HG03064 (cell line): ENCODE results near the gene TMEM178B.

Experiments
- ATAC-seq: cut with Tn5 transposase; IDR thresholded peaks from one replicate; pipeline ENCODE4 v1.9.1; 2021; ENCODE audit warnings: low read depth; ENCODE audit not compliant: unreplicated experiment

Gene TMEM178B

DNA sequence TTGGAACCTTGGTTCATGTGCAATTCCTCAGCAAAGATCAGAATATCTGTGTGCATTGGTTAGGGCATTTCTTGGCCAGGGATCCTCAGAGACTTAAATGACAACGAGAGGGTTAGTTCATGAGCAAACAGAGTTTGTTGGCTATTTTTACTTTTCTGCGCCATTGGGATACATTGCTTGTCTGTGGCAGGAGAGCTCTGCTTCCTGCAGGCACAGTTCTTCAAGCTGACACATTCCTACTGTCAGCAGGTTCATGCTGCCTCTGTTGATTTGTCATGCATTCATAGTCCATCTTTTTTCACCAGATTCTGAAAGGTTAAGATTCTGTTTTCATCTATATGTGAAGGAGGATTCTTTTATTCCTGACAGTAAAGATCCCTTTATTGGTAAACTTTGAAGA is 139.4 kb downstream of the TMEM178B start:
- no peak for ATAC-seq

DNA sequence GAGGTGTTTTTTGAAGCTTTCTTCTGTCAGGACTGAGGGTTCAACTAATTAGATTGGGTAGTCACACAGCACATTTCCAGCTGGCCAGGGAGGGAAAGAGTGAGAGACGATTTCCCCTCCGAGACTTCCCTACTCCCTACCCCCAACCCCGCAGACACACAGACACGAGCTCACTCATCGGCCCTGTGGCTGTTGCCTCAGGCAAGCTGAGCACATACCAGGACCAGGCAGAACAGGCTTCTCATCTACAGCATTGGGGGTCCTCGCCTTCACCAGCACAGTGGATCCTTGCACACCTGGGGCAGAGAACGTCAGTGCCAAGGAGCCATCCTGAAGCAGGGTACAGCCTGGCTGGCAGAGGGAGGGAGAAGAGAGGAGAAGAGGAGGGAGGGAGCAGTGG is 144.1 kb downstream of the TMEM178B start:
- no peak for ATAC-seq

DNA sequence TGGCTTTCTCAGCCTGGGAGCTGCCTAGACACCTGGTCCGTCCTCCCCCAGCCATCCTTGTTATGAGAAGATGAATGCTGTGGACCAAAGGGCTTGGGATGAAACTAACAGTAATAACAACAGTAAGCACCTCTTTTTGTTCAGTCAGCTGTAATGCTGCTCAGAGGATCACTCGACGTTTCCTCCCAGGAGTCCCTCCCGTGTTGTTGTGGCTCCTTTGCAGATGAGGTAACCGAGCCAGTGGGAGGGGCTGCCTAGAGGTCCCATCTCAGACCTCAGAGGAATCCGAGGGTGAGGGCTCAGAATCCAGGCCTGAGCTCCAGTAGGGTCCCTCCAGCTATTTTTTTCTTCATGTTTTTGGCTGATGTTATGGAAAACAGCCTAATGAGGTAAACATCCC is 145.1 kb downstream of the TMEM178B start:
- ATAC-seq, result no peak

- ATAC-seq, result no peak
Measured at GRCh38 chr7:141220263-141220880, 146.5 kb downstream of the TMEM178B start.

- no peak for ATAC-seq
Measured at GRCh38 chr7:141221007-141221612, 147.2 kb downstream of the TMEM178B start.

DNA sequence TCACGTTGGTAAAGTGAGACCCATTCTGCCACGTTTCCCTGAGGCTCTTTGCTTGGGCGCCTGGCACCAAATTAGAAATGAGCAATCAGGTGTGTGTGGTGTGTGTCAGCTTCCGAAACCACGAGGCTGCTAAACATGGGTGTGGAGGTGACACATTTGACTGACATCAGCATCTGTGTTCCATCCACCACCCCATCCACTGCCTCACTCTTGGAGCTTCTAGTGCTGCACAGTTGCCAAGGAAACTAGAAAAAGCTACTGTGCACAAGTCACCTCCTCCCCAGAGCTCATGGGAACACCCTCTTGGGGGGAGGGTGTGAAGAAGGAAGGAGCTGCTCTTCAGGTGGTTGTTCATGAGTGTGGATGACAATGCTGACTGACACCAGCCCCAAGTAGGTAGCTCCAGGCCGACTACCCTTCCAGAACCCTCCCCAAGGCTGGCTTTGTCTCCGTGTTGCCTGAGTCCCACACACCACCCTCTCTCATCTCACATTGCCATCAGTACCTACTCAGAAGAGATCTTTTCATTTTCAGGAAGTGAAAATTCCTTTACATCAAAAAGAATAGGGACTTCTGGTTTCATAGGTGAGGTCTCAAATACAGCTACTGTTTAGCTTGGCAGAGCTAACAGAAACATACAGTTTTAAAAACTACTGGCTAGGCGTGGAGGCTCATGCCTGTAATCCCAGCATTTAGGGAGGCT is 152.2 kb downstream of the TMEM178B start:
- ATAC-seq, result no peak

GRCh38 chr7:141227454-141227853 is 153.6 kb downstream of the TMEM178B start:
- no peak for ATAC-seq

DNA sequence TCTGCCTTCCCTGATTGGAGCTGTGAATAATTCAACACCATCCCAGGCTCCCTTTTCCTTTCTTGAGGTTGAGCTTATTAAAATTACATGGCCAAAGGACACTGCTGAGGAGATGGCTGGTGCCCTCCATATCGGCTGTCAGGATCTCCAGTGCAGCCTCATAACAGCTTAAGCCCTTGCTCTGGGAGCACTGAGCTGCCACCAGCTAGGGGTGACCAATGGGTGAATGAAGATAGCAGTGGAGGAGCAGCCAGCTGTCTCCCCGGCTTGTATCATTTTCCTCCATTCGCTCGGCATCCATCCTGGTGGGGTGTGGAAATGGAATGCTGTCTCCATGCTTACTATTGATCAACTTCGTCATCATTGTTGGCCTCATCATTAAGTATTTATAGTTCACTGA is 154.6 kb downstream of the TMEM178B start:
- no peak for ATAC-seq

GRCh38 chr7:141231018-141231792 is 157.3 kb downstream of the TMEM178B start:
- no peak for ATAC-seq

DNA sequence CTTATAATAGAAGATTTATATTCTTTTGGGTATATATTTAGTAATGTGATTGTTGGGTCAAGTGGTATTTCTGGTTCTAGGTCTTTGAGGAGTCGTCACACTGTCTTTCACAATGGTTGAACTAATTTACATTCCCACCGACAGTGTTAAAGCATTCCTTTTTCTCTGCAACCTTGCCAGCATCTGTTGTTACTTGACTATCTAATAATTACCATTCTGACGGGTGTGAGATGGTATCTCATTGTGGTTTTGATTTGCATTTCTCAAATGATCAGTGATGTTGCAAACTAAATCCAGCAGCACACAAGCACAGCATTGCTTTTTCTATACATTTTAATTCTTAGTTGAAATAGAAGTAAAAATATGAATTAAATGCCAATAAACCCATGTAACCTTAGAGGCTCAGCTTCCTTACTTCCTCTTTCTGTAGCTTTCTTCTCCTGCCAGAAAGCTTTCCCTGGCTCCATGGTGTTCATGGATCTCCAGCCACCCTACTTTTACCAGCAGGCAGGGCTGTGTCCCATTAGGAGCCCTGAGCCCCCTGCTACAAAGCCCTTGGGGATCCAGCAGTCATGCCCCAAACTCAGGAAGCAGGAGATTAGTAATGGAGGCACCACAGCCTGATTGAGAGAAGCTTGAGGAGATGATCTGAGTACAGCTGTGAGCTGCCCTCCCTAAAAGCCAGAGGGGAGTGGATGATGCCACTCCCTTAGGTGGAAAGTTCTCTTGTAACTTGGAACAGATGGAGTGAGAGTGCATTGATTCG is 158.6 kb downstream of the TMEM178B start:
- no peak for ATAC-seq

- ATAC-seq, result no peak
Measured at GRCh38 chr7:141234335-141235105, 160.7 kb downstream of the TMEM178B start.

DNA sequence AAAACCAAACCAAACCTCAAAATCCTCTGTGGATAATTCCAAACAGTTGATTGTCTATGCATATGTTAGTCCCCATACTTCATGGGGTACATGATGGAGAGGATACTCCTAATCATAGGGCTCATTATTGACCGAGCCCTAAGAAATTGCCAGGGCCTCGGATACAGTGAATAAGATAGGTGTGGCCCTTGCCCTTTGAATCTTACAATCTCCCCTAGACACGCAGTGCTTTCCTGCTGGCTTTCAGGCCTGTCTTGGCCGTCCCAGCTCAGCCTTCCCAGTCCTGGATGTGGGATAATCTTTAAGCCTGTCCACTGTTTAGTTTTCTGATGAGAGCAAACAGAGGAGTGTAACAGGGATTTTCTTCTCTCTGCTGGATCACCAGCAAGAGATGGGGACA is 161.8 kb downstream of the TMEM178B start:
- ATAC-seq, result no peak

DNA sequence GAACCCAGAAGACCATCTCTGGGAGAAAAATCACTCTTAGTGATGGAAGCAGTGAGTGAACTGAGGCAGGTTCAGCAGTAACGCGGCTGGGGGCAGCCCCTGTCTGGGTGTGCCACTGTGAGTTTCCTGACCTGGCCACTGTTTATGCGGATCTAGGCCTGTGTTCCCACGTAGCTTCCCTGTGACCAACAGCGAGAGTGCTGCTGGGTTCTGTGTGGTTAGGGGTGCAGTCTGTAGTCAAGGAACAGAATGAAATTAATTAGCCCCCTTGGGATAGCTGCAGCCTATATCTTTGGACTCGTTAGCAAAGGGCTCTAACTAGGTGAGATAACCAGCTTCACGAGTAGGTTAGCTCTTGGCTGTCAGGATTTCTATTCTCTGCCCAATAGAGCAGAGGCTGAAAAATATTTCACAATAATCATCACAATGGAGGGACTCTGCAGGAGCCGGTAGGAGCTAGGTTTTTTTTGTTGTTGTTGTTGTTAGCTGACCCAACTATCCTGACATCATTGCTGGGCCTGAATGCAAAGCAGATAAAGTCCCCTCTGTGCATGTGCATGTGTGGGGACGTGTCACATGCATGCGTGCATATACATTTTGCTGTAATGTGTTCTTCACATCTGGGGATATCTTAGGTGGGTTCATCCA is 164.9 kb downstream of the TMEM178B start:
- ATAC-seq, result no peak

- no peak for ATAC-seq
Measured at GRCh38 chr7:141239661-141240060, 165.8 kb downstream of the TMEM178B start.

DNA sequence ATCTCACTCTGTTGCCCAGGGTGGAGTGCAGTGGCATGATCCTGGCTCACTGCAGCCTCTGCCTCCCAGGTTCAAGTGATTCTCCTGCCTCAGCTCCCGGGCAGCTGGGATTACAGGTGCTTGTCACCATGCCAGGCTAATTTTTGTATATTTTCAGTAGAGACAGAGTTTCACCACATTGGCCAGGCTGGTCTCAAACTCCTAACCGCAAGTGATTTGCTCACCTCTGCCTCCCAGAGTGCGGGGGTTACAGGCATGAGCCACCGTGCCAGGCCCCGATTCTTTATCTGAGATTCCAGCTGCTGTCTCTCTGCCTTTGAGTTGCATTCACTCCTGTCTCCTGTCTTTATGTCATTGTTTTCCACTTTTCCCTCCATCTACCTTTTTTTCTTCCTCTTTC is 168.7 kb downstream of the TMEM178B start:
- no peak for ATAC-seq

DNA sequence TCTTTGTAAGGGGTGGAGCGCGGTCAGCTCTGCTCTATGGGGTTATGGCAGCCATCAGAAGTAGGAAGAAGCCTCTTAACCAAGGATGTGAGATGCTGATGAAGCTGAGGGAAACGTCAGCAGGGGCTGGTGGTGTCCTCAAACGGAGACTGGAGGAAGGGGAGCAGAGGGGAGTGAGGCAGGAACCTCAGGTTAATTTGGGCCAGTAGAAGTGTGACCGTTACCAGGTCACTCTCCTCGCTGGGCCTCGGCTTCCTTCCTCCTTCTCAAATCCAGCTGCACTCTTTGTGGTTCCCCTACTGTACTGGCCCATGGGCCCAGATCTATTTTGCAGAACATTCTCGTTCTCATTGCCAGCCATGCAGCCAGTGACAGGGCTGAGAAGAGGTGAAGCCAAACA is 169.5 kb downstream of the TMEM178B start:
- no peak for ATAC-seq

DNA sequence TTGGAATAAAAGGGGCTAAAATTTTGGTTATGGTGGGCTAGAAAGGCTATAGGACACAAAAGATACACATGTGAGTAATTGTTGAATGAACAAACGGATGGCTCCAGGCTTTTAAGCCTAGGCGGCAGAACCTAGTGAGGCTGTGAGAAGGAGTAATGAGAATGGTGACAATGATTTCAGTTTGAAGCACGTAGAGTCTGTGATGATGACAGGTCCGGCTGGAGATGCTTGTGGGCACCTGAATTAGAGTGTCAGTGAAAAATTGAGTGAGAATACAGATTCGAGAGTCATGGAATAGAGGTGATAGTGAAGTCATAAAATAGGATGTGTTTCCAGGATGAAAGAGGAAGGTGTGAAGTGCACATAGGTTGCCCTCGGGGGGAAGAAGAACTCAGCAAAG is 170.6 kb downstream of the TMEM178B start:
- no peak for ATAC-seq

GRCh38 chr7:141246426-141246825 is 172.6 kb downstream of the TMEM178B start:
- no peak for ATAC-seq

GRCh38 chr7:141251180-141251579 is 177.3 kb downstream of the TMEM178B start:
- ATAC-seq, result no peak
